ENCODE measurements around the gene MCF2.

- TF ChIP-seq CTCF (IDR thresholded peaks at IDR 0.05) = no peak
- no peak for TF ChIP-seq POLR2A (IDR thresholded peaks at IDR 0.05)
Measured at GRCh38 chrX:139739138-139739537, 31.2 kb upstream of the MCF2 start.

All from testis (tissue), 2 donors.